M059J (cell line): ENCODE data around the gene NMUR2. TPM values are rescaled to one million over a fixed set of nuclear protein-coding genes. Genes with fewer than 3 reads are reported as not detected.

Experiments used
- DNase-seq: peaks from one replicate; pipeline ENCODE4 v3.0.0-alpha.2; 2012; ENCODE audit warnings: low read depth
- total RNA-seq: library from RNA; depleted of rRNA; stranded (reverse); fragments of >200 nt; shearing (Covaris generic); gene quantifications from 2 replicates; pipeline ENCODE4 v1.2.3, GENCODE V29; 2014

Gene NMUR2
- total RNA-seq, 1 experiment from 2014 or later, result not detected

GRCh38 chr5:152369298-152369697 is 35.8 kb downstream of the NMUR2 start:
- no peak for DNase-seq

DNA sequence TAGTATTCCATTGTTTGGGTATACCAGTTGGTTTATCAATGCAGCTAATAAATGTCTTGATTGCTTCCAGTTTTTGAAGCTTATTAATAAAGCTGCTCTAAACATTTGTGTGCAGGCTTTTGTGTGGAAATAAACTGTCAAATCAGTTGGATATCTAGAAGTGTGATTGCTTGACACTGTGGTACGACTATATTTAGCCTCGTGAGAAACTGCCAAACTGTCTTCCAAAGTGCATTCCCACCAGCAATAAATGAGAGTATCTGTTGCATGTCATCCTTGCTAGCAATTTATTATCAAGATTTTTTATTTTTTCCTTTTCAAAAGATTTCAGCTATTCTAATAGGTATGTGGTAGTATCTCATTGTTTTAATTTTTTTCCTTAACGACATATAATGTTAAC is 37.5 kb downstream of the NMUR2 start:
- no peak for DNase-seq

DNA sequence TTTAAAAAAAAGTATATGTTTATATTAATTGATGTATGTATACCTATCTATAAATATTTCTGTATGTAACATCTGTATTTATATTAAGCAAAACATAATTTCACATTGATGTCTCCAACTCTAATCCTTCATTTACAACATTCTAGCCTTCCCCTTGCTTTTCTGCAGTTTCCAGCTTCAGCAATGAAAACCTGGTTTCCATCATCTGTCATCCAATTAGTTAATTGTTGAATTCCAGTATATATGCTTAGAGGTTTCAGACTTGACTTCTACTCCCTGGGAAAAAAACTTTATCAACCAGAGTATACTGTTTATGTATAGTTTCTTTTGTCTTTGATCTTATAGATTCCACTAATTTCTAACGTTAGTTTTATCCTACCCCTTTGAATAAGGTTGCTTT is 38.4 kb downstream of the NMUR2 start:
- no peak for DNase-seq

GRCh38 chr5:152364899-152365298 is 40.2 kb downstream of the NMUR2 start:
- no peak for DNase-seq

GRCh38 chr5:152364172-152364571 is 40.9 kb downstream of the NMUR2 start:
- DNase-seq, result no peak

DNA sequence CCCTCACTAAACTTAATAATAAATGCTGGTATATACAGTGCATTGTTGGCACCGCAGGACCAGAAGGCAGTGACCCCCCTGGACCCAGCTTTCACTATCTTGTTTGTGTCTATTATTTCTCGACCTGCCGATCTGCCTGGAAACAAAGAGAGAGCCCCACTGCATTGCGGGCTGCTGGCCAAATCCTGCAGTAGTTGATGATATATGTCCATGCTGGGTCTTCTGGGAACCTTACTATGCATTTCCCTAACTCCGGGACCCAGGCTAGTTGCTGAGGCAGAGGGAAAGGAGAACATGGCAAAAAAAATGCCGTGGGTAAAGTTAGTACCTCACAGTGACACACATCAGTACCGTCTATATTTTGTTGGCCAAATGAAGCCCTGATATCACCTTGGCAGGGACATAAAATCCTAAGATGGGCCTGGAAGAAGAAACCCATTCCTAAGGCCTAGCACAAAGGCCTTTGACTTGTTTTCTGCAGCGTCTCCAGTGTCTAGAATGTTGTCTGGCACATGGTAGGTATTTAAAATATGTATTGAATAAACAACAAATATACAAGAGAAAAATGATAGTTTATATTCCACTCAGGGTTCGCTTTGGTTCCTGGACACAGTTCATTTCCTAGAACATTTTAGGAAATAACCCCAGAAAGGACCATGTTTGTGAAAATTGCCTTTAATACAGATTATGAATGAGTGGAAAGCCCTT is 46.1 kb downstream of the NMUR2 start:
- no peak for DNase-seq

- no peak for DNase-seq
Observed at GRCh38 chr5:152356506-152356905, 48.6 kb downstream of the NMUR2 start.

GRCh38 chr5:152355061-152355460 is 50.0 kb downstream of the NMUR2 start:
- no peak for DNase-seq

- DNase-seq, result no peak
Observed at GRCh38 chr5:152353001-152353400, 52.1 kb downstream of the NMUR2 start.

- peak; percentile 29 for DNase-seq
Observed at GRCh38 chr5:152349683-152350526, 55.2 kb downstream of the NMUR2 start.
